Right lobe of liver (tissue), 6 donors: ENCODE results near the gene ADM. TPM values are rescaled to one million over a fixed set of nuclear protein-coding genes. Genes with fewer than 3 reads are reported as not detected.
A peak's percentile ranks its signal among the peaks of the same experiment; 100 is the strongest.

Experiments
- ATAC-seq, 4 donors: fragments of 200-7000 bp; cut with Tn5 transposase; one replicate each; pipeline ENCODE4 v1.9.1; 2020; ENCODE audit warnings: mild to moderate bottlenecking in 4 of 4, moderate library complexity in 4 of 4
- DNase-seq, 3 donors: peaks; one replicate each; pipeline ENCODE4 v3.0.0-alpha.2; 2020
- H3K27ac ChIP-seq, 3 donors: fragments of 200-600 bp; one replicate each; pipeline ENCODE4 v1.8.0; 2022
- H3K27me3 ChIP-seq, 2 donors: fragments of 200-600 bp; one replicate each; pipeline ENCODE4 v1.8.0; 2022
- H3K36me3 ChIP-seq, 4 donors: fragments of 200-600 bp; sonication (generic) in 1 of 4; one replicate each; pipeline versions ENCODE4 v1.5.1 to v1.8.0; 2017 to 2022; ENCODE audit warnings: control low read depth in 1 of 4
- H3K4me1 ChIP-seq, 4 donors: fragments of 200-600 bp; sonication (generic) in 1 of 4; one replicate each; pipeline versions ENCODE4 v1.5.1 to v1.8.0; 2017 to 2022; ENCODE audit warnings: control low read depth in 1 of 4
- H3K4me3 ChIP-seq, 3 donors: fragments of 200-600 bp; one replicate each; pipeline ENCODE4 v1.8.0; 2022
- H3K9me3 ChIP-seq, 4 donors: fragments of 200-600 bp; sonication (generic) in 1 of 4; one replicate each; pipeline versions ENCODE4 v1.5.1 to v1.8.0; 2017 to 2022; ENCODE audit warnings: control low read depth in 1 of 4
- POLR2A ChIP-seq: fragments of 450-650 bp; IDR thresholded peaks from one replicate; pipeline ENCODE4 v1.6.1; 2017; ENCODE audit warnings: antibody characterized with exemption, mild to moderate bottlenecking
- WGBS: methylation state at CpG from one replicate; pipeline ENCODE4 v1.1.6; 2018; ENCODE audit warnings: low coverage, low lambda C conversion rate; ENCODE audit not compliant: insufficient coverage; ENCODE audit errors: missing lambda C conversion rate; 5-methylcytosine and 5-hydroxymethylcytosine counted together
- intact Hi-C, 2 donors: fragments of 100-400 bp; cut with DNase I; formaldehyde crosslinking; loops; one replicate each; pipeline versions ENCODE4 v1.11.2 to v1.14.1; 2022
- total RNA-seq, 6 experiments: library from RNA; depleted of rRNA in 2 of 6; stranded (reverse); fragments of >200 nt in 2 of 6; fragmentation: NEBNext Ultra II Directional in 3 of 6; extraction: Animal tissue kit (Norgen Biotek cat#: 25700) in 3 of 6; gene quantifications; one replicate each; pipeline versions ENCODE4 v1.1.0 to v1.2.4, GENCODE V29; 2016 to 2023
- TF ChIP-seq, protein P1 (sequence below), 4 donors: fragments of 200-600 bp in 3 of 4; fragments of 450-650 bp in 1 of 4; IDR thresholded peaks; one replicate each; pipeline versions ENCODE4 v1.5.1 to v1.8.0; 2016 to 2022; ENCODE audit warnings: antibody characterized with exemption in 4 of 4, mild to moderate bottlenecking in 2 of 4
- donor health status: DM: no; HTN: yes; CAD: no.
- donor health status: DM: no; HTN: no; CAD: no.
- donor health status: DM: no; HTN: no; CAD: no.
- donor health status: DM: no; HTN: yes; CAD: no.
- donor health status: DM: no; HTN: yes; CAD: no.

The ADM gene
- total RNA-seq, 6 experiments from 2014 or later: 7.9 to 82.6 (median 21.6) TPM

DNA sequence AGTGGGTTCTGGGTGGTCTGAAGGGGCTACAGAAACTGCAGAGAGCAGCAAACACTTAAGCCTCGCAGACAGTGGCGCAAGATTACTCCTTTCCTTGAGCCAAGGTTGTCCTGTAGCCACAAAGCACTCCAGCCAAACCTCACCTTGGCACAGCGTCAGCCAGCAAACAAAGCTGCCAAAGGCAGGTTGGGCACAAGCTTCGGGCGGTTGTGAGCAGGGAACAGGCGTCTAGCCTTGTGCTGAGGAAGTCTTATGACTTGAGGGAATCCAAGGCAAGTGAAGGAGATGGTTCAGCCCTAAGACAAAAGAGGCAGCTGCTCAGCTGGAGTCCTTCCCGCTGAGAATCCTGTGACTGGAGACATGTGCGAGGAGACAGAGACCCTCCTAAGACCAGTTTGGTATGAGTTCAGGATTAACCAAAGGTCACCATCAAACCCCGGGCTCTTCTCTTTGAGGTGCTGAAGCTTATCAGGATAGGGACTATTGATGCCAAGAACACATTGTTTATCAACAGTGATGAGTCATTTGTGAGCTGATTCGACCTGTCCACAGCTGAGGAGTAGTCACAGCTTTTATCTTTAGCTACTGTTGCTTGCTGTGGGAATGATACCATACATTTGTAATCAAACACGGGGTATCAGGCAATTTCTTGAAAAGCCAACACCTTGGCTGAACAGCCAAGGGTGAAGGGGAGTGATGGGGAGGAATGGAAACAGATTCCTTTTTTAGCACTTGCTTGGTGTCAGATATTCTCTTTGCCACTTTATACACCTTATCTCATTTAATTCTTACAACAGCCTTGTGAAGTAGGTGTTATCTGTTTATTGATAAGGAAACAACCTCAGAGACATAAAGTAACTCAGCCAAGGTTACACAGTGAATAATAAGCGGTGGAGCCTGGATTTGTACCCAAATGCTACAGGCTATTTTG, 4.6 kb downstream of the ADM start:
- H3K9me3 ChIP-seq: no peaks in the 10 kb centered on the region
- peaks cover 0 to 35% (median 12%) of the 10 kb centered on the region in 4 donors for H3K4me1 ChIP-seq
- no peaks in the 10 kb centered on the region for H3K27me3 ChIP-seq
- H3K27ac ChIP-seq: peak overlapping the region; percentile 82 to 91 (median 88)
- TF ChIP-seq POLR2A: no peak
- TF ChIP-seq, protein P1, sequence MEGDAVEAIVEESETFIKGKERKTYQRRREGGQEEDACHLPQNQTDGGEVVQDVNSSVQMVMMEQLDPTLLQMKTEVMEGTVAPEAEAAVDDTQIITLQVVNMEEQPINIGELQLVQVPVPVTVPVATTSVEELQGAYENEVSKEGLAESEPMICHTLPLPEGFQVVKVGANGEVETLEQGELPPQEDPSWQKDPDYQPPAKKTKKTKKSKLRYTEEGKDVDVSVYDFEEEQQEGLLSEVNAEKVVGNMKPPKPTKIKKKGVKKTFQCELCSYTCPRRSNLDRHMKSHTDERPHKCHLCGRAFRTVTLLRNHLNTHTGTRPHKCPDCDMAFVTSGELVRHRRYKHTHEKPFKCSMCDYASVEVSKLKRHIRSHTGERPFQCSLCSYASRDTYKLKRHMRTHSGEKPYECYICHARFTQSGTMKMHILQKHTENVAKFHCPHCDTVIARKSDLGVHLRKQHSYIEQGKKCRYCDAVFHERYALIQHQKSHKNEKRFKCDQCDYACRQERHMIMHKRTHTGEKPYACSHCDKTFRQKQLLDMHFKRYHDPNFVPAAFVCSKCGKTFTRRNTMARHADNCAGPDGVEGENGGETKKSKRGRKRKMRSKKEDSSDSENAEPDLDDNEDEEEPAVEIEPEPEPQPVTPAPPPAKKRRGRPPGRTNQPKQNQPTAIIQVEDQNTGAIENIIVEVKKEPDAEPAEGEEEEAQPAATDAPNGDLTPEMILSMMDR (IDR thresholded peaks at IDR 0.05): no peak
- intact Hi-C loops: no loop called here
- DNase-seq: peak; percentile 80 to 89 (median 88)
- no peak overlapping the region for H3K4me3 ChIP-seq
- H3K36me3 ChIP-seq: no peaks in the 10 kb centered on the region
- ATAC-seq: peak; percentile 22 to 56 (median 40)
- WGBS: 25% methylated on average over 12 of the region's 12 CpGs

DNA sequence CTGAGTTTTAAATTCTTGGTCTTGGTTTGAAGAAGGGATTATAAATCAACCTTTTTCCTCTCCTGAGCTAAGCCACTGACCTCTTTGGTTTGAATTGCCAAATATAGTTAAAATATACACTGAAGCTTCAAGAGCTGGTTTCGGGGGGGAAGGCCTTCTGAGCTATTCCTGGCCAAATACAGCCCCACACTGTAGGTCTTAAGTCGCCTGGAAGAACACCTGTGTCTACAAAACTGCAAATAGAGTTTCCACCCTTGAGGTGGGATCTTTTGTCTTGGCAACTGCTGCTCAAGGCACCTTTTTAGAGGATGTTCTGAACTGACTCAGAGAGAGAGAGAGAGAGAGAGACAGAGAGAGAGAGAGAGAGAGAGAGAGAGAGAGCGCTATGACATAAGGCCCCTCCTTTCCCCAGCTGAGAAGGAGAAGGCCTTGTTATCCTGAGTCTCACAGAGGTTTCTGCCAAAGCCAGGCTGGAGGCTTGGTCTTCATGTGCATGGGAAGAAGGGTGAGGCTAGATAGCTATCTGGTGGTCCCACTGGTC, 5.5 kb downstream of the ADM start:
- WGBS: 100% methylated on average over 1 of the region's 3 CpGs
- H3K4me3 ChIP-seq: no peak overlapping the region
- no peaks in the 10 kb centered on the region for H3K27me3 ChIP-seq
- ATAC-seq: no peak
- H3K9me3 ChIP-seq: no peaks in the 10 kb centered on the region
- TF ChIP-seq, protein P1 (IDR thresholded peaks at IDR 0.05): no peak
- TF ChIP-seq POLR2A: no peak
- peak overlapping the region; percentile 82 to 91 (median 88) for H3K27ac ChIP-seq
- peaks cover 0 to 35% (median 12%) of the 10 kb centered on the region in 4 donors for H3K4me1 ChIP-seq
- no peaks in the 10 kb centered on the region for H3K36me3 ChIP-seq
- intact Hi-C loops: no loop called here
- no peak for DNase-seq

DNA sequence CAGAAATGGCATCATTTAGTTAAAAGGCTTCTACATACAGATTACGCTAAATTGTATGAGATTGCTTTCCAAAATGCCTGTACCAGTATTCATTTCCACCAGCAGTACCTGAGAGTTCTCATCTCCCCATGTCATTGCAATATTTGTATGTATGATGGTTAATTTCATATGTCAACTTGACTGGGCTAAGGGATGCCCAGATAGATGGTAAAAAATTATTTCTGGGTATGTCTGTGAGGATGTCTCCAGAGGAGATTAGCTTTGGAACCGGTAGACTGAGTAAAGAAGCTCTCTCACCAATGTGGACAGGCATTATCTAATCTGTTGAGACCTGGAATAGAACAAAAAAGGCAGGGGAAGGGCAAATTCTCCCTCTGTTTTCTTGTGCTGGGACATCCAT, 6.9 kb downstream of the ADM start:
- TF ChIP-seq POLR2A: no peak
- TF ChIP-seq, protein P1 (IDR thresholded peaks at IDR 0.05): no peak
- Histone ChIP-seq H3K36me3 (no peaks in the 10 kb centered on the region), H3K4me1 (peaks cover 0 to 29% (median 12%) of the 10 kb centered on the region in 4 donors), H3K9me3 (no peaks in the 10 kb centered on the region), H3K27me3 (no peaks in the 10 kb centered on the region), H3K4me3 (no peak overlapping the region), H3K27ac (no peak overlapping the region)
- 94% methylated on average over 1 of the region's 2 CpGs for WGBS
- DNase-seq (no peak), ATAC-seq (no peak)
- intact Hi-C loops: no loop called here

DNA sequence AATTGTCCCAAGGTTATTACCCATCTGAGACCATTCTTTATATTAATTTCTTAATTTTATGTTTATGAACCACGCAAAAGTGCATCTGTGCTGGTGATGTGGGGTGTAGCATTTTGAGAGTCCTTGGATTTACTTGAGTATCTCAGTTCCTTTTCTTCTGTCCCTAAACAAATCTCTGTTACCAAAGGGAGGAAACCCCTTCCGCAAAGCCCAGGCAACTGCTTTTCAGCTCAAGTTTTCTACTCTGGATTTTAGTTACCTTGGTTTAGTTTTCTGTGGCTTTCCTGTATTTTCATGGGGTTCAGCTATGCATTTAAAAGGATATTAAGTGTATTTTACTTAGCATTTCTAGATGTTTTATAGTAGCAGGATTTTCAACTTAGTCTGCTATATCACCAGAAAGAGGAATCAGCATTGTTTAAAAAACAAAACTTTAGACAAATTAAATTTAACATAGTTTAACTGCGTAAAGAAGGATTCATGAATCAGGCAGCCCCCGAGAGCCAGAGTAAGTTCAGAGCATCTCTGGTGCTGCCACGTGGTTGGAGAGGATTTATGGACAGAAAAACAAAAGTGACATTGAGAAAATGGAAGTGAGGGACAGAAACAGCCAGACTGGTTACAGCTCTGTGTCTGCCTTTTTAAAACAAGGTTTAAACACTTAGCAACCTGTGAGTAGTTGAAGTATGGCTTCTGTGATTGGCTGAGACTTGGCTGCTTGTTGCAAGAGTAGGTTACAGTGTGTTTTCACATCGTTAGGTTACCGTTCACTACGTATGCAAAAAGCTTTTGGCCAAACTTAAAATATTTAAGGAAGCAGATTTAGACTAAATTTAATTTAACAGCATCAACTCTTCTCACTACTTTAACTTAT, 9.6 kb downstream of the ADM start:
- TF ChIP-seq, protein P1 (IDR thresholded peaks at IDR 0.05): no peak
- no peak for TF ChIP-seq POLR2A
- intact Hi-C loops: no loop called here
- 57% methylated on average over 8 of the region's 8 CpGs for WGBS
- Histone ChIP-seq H3K9me3 (no peaks in the 10 kb centered on the region), H3K4me3 (no peak overlapping the region), H3K27ac (no peak overlapping the region), H3K27me3 (no peaks in the 10 kb centered on the region), H3K36me3 (no peaks in the 10 kb centered on the region), H3K4me1 (peaks cover 0 to 8% (median 4%) of the 10 kb centered on the region in 4 donors)
- no peak for DNase-seq
- peak; percentile 60 to 72 (median 66) for ATAC-seq
